ENCODE results near the gene KIAA0825.

Gene KIAA0825

DNA sequence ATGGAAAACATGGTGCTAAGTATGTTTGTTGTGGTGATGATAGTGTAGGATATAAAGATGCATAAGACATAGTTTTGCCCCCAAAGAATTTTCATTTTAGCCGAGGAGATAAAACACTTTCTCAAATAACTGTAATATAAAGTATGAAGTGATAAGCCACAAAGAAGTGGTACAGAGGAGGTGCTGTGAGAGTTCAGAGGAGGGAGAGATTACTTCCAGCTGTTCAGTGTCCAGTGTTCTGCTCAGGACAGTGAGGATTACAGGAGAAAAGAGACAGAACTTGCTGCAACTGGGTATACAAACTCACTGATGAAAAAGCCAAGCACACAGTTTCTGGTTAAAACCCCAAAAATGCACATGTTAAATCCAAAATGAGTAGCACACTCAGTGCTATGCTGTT, 309.3 kb downstream of the KIAA0825 start:
- DNase-seq = no peak

DNA sequence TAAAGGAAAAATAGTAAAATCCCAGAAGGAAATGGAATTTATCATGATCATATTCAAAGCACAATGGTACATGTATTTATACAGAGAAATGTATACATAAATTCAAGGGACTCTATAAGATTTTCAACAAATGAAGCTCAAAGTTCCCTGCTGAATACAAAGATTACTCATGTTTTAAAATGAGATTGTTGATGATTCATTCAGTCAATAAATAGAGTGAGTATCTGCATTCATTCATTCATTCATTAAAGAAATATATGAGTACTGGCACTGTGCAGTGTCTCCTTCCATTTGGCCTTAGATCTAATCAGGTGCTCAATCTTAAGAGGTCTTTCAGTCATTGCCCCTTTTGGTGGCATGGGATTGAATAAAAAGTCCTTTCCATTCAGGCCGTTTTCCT, 310.0 kb downstream of the KIAA0825 start:
- no peak for DNase-seq

DNA sequence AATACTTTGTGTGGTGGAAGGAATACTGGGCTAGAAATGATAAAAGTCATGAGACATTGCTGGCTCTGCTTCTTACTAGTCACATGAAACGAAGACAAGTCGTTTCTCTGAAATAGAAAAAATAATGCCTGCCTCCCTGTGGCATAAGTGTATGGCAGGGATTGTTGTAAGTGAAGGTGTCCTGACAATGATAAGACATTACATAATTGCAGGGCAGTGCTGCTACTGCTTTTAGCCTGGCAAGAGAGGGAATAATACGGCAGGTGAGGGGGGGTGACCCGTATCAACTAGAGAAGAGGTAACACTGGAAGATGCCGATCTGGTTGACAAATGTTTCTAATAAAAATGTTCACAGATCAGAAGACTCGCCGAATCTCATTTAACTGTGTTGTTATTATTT, 314.3 kb downstream of the KIAA0825 start:
- no peak for DNase-seq

DNA sequence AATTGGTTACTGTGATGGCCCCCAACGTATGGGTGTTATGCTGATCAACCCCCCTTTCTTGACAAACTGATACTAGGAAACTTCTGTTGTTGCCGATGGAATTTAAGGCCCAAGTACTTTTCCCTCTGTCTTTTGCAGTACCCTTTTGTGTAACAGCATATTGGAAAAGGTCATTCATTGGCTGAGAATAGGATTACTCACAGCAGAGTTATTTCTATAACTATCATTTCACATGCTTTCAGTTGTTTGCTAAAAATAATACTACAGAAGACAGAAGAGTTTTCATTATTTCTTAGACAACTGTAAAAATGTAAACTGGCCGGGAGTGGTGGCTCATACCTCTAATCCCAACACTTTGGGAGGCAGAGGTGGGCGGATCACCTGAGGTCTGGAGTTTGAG, 329.5 kb downstream of the KIAA0825 start:
- no peak for DNase-seq

DNA sequence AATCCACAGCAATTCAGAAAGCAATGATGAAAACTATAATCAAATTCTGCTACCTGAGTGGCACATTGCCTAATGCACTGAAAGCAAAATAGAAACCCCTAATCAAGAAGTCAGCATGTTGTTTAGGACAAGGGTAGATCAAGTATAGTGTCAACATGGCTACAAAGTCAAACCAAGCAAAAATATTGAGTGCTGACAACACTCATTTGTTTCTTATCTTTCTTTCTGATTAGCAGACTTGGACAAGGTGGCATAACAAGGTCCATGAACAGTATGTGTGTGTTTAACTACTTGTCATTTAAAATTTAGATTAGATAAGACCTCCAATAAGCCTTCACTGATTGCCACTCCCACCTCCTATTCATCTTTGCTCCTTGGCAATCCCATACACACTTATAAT, 332.4 kb downstream of the KIAA0825 start:
- no peak for DNase-seq

DNA sequence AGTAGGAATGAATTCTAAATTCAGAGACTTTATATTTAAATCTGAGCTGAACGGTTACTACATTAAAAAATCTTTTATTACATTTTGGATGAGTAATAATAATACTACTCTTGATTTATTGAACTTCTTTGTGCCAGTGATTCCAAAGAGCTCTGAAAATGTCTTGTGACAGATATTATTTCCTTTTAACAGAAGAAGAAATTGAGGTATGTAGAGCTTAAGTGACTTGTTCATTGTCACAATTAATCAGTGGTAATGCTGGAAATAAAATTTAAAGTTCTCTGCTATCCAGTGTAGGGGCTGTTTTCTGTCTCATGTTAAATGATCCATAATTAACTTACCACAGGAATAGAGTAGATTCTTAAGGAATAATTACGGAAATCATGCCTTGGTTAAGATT, 335.3 kb downstream of the KIAA0825 start:
- DNase-seq = no peak

DNA sequence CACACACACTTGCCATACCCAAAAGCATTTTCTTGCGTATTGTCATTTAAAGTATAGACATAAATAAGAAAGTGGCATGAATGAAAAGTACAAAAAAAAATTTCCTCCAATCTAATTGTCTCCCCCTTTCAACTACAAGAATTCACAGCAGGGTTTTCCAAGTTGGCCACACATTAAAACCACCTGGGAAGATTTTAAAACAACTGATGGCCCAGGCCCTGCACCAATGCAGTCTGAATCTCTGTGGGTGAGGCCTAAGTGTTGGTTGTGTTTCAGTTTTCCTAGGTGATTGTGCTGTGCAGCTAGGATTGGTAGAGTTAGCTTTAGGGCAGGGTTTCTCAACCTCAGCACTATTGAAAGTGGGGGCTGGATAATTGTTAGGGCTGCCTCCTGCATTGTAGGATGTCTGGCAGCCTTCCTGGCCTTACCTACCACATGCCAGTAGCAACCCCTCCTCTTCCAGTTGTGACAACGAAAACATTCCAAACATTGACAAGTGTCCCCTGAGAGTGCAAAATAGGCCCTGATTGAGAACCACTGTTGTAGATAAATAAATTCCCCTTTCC, 337.1 kb downstream of the KIAA0825 start:
- DNase-seq = no peak

DNA sequence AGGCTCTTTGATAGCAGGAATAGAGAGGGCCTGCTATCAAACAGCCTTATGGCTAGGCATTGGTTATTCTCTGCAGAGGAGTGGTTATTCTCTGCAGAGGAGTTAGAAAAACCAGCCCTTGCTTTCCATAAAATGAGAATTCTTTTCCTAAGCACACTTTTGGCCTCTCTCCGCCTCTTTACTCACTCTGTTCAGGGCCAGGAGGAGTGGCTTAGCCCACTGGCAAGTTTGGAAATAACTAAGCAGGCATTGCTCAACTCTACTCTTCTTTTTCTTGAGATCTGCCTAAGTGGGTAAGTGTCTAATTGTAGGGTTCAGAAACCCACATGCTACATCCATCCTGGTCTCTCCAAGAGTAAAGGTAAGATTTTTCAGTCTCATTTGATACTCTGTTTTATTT, 341.7 kb downstream of the KIAA0825 start:
- DNase-seq = no peak

DNA sequence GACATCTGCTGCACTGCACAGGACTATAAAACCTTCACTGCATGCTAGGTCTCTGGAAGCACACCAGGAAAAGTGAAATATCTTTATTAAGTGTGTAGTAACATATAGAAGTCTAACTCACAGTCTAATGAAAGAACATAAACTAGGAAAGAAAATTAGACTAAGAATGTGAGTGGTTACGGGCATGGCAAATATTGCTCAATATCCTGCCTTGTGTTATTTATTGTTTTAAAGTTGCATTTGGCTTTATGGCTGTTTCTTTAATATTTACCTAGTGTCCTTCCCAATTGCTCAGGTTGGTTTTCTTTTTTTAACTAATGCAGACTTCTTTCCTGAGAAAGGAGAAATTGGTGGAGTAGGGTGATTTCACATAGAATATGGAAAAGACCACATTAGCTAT, 342.4 kb downstream of the KIAA0825 start:
- no peak for DNase-seq

DNA sequence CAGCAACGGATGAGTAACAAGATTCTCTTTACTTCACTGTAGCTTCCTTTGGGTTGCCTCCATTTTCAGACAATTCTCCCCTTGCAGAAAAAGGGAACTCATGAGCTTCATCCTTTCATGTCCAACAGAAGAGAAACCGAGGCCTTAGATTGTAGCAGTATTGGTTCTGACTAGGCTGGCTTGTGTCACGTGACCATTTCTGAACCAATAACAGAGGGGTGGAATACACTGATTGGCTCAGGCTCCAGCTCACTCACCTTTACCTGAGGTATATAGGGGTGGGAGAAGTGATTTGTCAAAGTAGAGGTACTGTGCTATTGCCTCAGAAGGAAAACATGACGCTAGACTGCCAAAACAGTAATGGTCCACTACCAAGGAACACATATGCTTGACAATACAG, 343.7 kb downstream of the KIAA0825 start:
- DNase-seq = no peak

DNA sequence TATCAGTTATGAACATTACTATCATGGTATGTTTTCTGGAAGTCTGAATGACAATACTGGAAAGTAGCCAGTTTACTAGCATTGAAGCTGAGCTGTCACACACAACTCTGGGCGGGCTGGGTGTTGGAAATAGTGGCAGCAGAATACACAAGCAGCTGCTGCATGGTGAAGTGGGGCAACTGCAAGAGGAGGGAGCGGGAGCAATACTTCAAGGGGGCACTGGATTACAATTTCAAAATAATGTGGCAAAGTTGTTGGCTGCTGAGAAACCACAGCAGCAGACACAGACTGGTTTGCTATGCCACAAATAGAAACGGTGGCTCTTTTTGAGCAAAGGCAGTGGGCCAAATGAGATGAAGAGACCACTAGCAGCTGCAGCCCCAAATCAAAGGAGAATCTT, 350.2 kb downstream of the KIAA0825 start:
- DNase-seq = no peak

DNA sequence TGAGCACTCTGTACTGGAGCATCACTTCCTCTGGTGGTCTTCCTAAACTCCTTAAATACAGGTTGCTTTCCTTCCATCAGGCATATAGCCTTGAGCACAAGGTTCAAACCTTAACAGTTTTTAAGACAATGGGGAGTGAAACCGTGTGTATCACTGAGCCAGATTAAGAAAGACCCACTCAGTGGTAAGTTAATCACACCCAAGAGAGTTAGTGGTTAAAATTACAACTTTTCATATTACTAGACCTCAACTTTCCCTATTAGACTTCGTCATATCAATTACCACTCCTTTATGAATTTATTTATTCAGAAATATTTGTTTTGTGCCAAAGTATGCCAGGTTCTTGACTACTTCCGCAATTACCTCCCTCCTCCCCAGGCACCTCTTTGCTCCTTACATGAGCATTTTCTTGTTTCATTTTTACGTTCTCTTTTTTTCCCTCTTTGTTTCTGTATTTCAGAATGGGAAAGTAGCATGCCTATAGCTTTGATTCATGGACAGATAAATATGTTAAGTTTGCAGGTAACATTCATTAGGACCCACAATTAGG, 351.0 kb downstream of the KIAA0825 start:
- DNase-seq = no peak

DNA sequence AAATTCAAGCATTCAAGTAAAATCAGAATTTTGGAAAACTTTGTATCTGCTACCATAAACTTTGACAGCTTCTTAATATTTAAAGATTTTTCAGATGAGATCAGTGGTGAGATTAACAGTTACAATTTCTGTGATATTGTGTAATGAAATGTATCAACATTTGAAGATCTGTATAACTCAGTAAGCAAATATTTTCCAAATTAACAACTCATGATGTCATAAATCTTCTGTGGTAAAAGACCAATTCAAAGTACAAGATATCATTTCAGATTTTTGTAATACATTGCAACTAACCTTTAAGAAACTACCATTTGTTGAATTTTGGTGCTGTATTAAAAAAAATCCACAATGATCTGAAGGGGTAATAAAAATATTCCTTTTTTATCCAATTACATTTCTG, 352.2 kb downstream of the KIAA0825 start:
- no peak for DNase-seq

DNA sequence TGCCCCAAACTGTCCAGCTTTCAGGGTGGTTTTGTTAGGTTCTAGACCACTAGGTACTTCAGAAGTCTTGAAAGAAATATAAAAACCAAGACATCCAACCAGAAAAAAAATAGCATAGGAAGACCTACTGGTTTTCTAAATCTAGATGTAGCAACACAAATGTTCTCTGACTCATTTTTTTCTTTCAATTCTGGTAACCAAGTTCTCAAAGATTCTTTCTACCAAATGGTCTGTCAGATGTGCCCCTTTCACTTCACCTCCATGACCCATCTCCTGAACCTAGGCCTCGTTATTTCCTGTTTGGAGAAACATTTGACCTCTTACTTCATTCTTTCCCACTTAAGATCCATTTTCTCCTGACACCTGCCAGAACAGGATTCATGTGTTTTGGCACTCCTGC, 355.3 kb downstream of the KIAA0825 start:
- no peak for DNase-seq

DNA sequence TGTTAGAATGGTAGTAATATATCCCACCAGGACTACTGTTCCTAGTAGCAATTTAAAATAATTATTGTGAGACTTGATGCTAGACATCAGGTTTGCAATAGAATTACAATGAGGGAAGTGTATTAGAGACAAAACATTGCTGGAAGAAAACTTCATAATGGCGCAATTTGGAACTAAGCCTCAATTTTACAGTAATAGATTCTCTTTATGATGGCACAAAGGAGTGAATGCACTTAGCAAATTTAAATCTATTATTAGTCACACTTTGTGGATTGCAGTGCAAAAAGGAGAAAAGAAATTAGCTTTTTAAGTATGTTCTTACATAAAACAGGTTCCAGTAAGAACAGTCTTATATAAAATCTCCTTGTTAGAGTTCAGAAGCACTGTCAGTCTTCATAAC, 358.3 kb downstream of the KIAA0825 start:
- DNase-seq = no peak

DNA sequence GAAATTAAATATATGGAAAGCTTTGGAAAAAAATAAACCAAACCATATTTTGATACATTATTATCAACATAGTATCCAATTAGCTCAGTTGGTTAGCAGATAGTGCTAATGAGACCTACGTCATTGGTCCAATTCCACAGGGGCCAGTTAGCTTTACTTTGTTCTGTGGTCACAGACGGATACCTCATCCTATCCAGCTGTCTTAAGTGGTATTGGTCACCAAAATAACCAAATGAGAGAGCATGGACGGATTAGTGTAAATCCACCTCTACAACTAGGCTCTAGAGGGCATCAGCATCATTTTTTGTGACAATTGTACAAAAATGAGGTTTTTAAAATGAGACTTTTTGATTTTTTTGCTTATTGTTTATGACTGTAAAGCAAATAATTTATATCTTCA, 364.2 kb downstream of the KIAA0825 start:
- no peak for DNase-seq

DNA sequence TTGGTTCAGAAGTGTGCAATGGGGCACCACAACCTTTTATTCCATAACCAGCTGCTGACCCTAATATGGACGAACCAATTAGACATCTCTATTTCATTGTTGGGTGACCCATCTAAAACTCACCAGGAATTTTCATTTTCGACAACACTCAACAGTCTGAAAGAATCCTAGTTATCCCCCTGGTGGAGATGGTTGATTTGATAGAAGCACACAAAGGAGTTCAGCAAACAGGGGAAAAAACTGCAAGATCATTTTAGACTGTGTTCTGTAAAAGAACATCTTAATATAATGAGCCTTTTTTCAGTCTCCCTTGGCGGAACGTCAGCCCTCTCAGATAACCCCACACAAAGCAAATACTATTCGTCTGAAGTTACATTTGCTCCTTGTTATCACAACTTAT, 367.4 kb downstream of the KIAA0825 start:
- DNase-seq = peak; percentile 20

DNA sequence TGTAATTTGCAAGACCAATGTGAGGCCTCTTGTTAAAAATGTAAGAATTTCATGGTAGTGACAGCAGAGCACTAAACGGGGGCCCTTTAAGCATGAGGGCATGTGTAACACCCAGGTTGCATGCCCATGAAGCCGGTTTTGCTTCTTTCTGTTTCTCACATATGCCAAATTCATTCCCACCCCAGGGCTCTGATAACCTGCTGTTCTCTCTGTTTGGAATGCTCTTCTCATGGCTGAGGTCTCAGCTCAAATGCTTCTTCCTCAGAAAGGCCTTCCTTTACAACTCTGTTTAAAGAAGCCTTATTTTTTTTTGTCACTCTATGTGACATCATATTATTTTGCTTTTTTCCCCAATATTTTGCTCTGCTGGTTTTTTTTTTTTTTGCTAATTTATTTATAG, 369.0 kb downstream of the KIAA0825 start:
- DNase-seq = no peak

DNA sequence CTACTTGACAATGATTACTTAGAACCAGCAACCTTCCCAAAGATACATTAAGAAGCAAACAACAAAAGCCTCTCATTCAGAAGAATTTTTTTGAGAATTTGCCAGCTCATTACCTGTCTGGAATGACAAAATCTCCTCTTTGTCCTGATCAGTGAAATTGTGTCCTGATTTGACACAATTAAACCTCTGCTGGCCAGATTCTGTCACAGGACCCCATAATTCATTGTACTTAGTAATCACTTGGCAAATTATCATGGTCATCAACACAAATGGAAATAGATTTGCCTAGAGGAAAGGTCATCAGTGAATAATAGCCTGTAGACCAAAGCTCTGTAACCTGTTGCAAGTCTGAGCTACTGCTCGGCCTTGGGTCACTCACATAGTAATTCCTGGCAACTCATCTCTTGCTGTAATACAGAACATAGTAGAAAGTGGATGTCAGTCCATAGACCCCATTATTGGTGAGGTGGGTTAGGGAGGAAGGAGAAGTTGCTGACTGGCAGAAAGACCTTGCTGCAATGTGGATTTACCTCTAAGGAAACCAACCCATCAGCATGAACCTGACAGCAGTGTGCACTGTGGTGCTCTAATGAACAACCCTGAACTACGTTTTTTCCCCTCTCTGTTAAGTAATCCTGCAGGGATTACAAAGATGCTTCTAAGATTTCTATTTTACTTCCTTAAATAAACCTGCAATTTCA, 370.1 kb downstream of the KIAA0825 start:
- no peak for DNase-seq

DNA sequence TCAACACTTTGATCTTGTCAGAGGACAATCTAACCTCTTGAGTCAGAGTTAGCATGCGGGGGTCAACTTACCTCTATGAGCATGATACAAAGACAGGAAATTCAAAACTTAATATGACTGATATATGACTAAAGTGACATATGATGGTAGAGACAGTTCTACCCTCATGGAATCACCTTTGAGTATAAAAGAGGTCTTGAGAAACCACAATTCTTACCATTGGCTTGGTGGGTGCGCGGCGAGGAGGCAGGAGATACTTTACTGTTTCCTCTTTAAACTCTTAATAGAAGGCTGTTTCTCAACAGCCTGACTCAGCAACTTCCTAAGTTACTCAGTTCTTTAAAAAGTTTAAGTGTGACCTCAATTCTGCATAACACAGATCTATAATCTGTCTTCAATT, 372.8 kb downstream of the KIAA0825 start:
- no peak for DNase-seq

DNA sequence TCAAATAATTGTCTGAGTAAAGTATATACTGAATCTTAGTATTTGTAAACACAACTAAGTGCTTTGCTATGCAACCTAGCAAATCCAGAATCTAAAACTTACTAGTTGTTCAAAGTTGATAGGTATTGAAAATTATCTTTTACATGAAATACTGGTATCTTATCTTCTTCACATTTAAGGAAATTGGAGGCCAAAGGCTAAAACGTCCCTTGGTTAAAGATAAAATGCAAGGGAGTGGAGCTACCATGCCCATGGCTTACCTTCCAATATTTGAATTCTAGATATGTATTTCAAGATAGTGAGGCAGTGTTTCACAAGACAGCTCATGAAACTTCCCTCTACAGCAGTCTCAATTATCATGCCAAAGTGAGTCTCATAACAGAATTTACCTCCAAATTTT, 373.5 kb downstream of the KIAA0825 start:
- DNase-seq = no peak

DNA sequence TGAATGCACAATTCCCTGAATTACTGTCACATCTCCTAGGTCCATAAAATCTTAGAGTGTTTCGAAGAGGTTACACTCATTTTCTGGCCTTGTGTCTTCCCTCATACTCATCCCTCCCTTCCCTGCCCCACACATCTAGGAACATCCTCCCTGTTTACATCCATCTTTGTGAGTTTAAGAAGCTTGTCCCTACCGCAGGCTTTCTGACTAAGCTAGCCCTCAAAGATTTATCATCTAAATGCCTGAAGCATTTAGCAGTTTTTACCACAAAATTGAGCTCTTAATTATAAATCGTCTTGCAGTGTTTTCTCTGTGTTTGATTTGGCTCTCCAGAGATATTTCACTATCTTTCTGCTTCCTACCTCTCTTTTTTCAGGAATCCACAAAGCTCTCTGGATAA, 374.8 kb downstream of the KIAA0825 start:
- no peak for DNase-seq

DNA sequence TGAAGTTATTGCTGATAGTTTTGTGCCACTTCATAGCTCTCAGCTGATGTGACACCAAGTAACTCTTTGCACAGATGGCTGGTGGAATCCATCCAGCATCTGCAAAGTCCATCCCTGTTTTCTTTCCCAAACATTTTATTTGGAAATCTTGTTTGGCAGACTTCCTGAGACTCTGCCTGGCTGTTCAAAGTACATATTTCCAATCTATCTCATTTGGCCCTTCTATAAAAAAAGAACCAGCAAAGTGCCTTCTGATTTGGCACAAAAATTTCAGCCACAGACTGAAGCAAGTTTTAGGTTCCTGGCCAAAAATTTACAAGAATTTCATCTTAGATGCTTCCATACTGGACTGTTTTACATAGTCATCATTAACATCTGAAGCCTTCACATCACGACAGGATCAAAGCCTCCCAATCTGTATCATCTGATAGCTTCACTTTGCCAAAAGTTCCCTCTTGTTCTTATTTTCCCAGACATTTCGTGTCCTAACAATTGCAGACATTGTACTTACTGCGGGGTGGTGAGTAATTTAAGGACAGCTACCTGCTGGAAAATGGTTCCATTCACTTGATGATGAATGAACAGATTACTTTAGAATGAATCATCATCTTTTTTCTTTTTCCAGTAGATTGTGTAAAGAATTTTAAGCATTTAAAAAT, 377.3 kb downstream of the KIAA0825 start:
- DNase-seq = no peak

DNA sequence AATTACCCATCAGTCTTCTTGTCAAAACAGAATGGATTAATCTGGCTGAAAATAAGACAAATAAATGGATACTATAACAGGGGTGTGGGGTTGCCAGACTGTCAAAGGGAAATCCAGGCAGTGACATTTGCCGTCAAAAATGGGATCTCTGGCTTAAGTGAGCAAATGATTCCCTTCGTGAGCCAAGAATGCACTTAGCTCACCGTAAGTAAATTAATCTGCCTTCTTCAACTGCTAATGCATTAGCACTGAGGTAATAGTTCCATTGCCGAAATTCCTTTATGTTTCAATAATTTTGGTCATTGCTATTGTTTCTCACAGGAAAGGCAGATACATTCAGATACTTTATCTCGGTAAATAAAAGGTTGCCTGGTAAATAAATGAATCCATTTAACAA, 377.8 kb downstream of the KIAA0825 start:
- no peak for DNase-seq

Data from retina (tissue), 1 donor.